NOMO-1 (cell line): Measurements from ENCODE around the gene XKR7.
"Not testable (repeated sequence)": the region's sequence is repeated elsewhere in the genome, so short reads cannot be mapped to it uniquely, and the experiment has no call there.

Source experiments
- DNase-seq, 2 experiments: peaks; one replicate each; lab custom pipeline; 2025; ENCODE audit not compliant: unreplicated experiment in 2 of 2; lab: John Stamatoyannopoulos, UW

The XKR7 gene, protein sequence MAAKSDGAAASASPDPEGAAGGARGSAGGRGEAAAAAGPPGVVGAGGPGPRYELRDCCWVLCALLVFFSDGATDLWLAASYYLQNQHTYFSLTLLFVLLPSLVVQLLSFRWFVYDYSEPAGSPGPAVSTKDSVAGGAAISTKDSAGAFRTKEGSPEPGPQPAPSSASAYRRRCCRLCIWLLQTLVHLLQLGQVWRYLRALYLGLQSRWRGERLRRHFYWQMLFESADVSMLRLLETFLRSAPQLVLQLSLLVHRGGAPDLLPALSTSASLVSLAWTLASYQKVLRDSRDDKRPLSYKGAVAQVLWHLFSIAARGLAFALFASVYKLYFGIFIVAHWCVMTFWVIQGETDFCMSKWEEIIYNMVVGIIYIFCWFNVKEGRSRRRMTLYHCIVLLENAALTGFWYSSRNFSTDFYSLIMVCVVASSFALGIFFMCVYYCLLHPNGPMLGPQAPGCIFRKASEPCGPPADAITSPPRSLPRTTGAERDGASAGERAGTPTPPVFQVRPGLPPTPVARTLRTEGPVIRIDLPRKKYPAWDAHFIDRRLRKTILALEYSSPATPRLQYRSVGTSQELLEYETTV

DNA sequence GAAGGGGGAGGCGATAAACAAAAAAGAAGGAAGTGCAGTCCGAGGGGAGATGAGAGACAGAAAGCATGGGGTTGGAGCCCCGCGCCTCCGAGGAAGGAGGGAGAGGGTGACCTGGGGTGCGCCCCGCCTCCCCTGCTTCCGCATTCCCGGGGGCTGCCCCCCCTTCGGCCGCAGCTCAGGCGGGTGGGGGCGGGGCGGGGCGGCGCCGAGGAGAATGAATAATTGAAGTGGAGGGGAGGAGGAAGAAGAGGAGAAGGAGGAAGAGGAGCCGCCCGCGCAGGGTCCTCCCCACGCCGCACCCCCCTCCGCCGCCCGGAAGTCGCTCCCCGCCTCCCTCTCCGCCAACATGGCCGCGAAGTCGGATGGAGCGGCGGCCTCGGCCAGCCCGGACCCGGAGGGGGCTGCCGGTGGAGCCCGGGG is at the start of gene XKR7:
TSS of gene XKR7 (plus strand) at position 322 of the 420 bp plus-strand sequence. CDS start at position 347, 25 bp downstream.
- peak; percentile 53 to 58 for DNase-seq

DNA sequence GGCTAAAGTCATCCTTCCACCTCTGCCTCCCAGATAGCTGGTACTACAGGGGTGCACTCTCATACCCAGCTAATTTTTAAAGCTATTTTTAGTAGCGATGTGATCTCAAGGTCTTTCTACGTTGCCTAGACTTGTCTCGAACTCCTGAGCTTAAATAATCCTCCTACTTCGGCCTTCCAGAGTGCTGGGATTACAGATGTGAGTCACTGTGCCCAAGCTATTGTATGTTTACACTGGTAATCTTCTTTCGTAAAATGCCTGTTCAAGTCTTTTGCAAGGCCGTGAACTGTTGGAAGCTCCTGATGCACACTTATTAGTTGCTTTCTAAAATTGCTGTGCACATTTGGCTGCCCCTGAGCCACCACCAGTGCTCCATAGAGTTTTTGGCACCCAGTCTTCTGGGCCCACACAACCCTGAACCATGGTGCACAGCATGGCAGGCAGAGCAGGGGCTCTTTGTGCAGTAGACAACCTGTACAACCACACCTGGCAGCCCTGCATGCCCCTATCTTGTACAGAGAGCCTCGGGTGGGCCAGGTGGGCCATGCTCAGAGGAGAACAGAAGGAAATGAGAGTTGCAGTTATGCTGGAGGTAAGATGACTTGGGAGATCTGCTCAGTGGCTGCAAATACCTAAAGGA is 49.4 kb upstream of the XKR7 start:
- DNase-seq, result no peak

DNA sequence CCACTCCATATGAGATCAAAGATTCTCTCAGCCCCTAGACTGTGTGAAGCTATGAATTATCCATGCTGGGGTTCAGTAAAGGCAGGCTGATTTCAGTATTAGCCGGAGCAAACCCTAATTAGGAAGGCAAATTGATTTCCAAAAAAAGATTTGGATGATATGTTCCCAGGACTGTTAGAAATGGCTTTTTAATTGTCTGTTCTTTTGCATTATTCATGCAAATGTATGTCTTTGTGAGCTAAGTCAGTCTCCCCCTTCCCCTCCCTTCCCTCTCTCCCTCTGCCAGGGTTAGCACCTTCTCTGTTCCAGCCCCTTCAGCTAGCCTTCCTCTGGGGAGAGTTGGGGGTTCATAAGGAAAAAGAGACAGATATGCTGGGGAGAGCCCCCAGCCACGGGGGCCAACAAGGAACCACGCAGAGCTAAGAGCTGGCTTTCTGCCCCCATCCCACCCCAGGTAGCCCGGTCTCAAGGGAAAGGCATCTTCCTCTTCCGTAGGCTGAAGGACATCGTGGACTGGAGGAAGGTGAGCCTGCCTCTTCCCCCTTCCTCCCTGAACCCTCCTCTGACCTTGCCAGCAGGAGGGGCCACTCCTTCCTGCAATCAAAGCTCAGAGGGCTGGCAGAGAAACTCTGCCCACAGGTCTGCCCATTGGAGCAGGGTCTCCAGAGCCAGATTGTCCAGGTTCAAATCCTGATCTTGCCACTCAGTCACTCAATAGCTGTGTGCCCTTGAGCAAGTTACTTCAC is 48.4 kb upstream of the XKR7 start:
- DNase-seq, result no peak

DNA sequence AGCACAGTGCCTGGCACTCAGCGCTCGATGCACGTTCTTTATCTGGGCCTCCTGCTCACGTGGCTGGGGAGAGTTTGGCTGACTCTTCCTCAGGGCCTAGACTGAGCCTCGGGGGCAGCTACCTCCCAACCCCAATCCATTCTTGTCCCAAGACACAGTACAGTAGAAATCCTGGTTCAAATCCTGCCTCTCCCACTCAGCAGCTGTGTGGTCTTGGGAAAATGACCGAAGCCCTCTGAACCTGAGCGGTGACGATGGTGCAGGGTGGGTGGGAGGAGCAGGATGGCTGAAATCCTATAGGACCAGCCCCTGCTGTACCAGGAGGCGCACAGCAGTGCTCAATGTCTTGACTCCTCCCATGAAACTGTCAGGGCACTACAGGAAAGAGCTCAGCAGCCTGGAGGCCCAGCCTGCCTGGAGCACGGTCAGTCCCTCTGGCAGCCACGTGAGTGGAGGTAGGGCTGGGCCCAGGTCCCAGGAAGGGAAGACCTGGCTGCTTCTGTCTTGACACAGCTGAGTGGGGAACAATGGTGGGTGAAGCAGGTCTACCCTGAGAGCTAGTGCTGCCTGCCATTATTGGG is 47.6 kb upstream of the XKR7 start:
- no peak for DNase-seq

DNA sequence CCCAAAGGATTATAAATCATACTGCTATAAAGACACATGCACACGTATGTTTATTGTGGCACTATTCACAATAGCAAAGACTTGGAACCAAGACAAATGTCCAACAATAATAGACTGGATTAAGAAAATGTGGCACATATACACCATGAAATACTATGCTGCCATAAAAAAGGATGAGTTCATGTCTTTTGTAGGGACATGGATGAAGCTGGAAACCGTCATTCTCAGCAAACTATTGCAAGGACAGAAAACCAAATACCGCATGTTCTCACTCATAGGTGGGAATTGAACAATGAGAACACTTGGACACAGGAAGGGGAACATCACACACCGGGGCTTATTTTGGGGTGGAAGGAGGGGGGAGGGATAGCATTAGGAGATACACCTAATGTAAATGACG is 46.5 kb upstream of the XKR7 start:
- not testable (repeated sequence) for DNase-seq

DNA sequence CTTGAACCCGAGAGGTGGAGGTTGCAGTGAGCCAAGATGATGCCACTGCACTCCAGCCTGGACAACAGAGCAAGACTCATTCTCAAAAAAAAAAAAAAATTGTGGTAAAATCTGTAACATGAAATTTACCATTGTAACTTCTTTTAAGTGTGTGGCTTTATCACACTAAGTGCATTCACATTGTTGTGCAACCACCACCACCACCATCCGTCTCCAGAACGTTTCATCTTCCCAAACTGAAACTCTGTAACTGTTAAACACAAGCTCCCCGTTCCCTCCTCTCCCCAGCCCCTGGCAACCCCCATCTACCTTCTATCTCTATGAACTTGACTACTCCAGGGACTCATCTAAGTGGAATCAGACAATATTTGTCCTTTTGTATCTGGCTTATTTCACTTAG is 45.8 kb upstream of the XKR7 start:
- DNase-seq, result peak in 1 of 2 experiments; percentile 6

DNA sequence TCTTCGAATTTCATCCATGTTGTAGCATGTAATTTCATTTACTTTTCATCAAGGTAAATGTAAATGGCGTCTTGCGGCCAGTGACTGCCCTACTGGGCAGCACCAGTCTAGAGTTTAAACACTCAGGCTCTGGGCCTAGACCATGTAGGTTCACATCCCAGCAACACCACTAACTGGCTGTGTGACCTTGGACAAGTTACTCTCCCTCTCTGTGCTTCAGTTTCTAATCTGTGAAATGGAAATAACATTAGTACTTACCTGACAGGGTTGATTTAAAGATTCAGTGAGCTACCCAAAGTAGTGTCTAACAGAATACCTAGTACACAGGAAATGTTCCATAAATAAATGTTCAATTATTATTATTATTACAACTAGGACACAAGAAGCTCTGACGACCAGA is 45.4 kb upstream of the XKR7 start:
- no peak for DNase-seq

DNA sequence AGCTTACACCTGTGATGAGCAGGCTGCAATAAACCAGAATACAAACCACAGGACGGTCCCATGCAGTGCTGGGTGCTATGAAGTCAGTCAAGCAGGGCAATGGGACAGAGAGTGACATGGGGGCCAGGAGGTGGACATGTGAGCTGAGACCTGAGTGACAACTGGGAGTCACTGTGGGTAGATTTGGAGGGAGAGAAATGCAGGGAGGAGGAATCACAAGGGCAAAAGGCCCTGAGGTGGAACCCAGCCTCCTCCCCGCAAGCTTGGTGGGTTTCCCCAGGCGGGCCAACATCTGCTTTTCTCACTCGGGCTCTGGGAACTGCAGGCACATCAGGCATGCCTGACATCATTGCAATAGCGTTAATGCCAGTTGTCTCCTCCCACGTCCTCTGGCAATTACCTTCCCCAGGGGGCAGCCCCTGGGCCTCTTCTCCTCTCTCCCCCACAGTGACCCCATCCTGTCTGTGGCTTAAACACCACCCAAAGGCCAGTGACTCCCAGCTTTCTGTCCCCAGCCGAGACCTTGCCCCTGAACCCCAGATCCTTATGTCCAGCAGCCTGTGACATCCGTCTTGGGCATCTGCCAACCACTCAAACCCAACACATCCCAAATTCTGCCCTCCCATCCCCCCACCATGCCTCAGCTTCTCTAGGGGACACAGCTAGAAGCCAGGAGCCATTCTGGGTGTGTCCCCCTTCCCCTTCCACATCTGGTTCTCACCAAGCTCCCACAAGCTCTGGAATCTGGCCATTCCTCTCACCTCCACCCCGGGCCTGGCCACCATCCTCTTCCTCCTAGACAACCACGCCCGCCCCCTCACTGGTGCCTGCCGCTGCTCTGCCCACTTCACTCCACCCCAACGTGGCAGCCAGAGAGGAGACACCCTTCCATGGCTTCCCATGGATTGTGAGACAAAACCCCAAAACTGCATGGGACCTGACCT is 44.3 kb upstream of the XKR7 start:
- DNase-seq, result no peak

DNA sequence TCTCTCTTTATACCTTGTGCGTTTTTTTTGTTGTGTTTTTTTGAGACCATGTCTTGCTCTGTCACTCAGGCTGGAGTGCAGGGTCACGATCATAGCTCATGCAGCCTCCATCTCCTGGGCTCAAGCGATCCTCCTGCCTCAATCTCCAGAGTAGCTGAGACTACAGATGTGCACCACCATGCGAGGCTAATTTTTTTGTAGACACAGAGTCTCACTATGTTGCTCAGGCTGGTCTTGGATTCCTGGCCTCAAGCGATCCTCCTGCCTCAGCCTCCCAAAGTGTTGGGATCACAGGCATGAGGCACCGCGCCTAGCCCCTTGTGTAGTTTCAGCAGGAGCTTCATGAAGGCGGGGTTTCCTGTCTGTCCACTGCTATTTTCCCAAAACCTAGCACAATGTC is 43.4 kb upstream of the XKR7 start:
- no peak for DNase-seq

DNA sequence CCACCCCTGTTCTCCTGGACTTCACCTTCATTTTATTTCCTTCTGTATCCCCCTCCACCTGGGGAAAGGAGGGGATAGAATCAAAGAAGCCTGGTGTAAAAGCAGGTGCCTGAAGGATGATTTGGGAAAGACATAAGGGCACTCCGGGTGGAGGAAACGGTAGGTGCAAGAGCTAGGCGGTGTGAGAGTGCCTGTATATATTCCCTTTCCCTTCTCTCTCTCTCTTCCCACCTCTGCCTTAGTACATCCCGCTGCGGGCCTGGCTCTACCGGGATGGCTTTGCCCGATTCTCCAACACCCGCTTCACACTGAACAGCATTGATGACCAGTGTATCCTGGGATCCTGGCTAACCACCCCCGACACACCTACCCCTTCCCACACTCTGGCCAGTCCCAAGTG is 42.3 kb upstream of the XKR7 start:
- DNase-seq, result no peak

DNA sequence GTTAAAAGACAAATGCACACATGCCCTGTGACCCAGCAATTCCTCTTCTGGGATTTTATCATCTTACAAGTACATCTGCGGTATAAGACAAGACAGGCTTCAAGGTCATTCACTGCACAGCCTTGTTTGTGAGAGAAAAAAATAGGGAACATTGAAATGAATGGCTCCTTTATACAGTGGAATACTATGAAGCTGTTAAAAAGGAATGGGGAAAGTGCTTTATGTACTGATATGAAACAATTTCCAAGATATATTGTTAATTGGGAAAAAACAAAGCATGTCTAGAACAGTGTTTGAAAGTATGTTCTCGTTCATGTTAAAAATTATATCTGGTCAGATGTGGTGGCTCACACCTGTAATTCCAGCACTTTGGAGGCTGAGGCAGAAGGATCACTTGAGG is 41.5 kb upstream of the XKR7 start:
- DNase-seq, result no peak

DNA sequence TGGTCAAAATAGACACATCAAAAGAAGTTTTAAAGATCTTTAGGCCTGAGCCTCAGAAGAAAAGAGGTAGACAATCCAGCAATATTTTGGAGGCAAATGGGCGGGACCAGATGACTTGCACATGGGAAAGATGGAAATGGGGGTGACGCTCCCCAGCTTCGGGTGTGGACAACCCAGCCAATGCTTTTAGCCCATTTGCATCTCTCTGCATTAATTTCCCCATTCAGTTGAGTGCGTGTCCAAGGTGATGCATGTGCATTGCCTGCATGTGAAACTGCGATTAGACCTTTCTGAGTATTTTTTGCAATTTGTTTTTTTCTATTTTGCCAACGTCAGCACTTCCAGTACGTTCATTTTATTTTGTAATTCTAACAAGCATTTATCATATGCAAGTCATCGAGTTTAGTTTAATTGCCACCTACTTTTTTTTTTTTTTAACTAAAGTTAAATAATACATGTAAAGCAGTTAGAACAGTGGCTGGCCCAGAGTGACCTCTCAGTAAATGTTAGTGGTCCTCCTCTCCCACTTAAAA is 40.3 kb upstream of the XKR7 start:
- DNase-seq, result no peak

DNA sequence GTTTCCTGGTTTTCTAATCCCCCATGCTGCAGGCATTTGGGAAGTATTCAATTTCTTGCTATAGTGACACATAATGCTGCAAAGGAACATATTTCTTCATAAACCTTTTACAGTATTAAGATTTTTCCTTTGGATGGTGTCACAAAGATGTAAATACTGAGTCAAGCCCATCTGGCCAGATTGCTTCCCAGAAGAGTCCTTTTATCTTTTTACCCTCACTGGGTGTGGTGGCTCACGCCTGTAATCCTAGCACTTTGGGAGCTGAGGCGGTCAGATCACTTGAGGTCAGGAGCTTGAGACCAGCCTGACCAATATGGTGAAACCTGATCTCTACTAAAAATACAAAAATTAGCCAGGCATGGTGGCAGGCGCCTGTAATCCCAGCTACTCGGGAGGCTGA is 38.3 kb upstream of the XKR7 start:
- DNase-seq, result not testable (repeated sequence)

DNA sequence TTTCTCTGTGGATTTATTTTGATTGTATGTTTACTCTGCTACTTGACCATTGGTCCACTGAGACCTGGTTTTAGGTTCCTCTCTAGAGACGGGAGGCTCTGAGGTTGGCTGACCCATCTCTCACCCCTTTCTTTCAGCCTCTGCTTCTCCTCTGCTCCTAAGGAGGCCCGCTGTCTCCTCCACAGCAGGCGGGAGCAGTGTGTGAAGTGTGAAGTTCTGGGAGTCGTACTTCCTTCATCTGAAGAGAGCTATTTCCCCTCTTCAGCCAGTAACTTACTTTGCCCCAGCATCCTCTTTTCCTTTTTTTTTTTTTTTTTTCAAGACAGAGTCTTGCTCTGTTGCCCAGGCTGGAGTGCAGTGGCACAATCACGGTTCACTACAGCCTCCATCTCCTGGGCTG is 37.2 kb upstream of the XKR7 start:
- no peak for DNase-seq

DNA sequence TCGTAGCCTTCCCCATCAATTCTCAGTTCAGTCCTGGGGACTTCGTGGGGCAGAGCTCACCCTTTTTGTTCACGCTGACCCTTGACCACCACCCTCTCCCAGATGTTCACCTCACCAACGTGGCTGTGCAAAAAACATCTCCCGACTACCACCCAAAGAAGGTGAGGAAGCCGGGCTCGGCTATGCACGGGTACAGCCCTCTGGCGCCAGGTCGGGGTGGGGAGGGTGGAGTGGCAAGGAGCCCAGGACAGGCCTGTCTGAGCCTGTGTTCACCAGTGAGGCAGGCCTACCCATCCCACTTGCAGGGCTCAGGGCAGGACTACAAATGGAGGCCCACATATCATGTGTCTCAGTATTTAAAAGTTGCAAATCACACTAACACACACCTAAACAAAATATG is 34.3 kb upstream of the XKR7 start:
- no peak for DNase-seq

DNA sequence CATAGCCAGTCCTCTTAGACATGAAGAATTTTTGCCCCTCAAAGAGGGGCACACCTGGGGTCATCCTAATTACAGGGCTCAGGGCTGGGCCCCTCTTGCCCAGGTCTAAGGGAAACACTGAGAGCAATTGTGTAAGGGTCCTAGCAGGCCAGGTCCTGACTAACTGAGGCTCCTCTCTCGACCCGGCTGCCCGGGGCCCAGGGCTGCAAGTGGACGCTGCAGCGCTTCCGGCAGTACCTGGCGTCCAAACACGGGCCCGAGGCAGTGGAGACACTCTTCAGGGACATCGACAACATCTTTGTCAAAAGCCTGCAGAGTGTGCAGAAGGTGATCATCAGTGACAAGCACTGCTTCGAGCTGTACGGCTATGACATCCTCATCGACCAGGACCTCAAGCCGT is 33.5 kb upstream of the XKR7 start:
- DNase-seq, result no peak

DNA sequence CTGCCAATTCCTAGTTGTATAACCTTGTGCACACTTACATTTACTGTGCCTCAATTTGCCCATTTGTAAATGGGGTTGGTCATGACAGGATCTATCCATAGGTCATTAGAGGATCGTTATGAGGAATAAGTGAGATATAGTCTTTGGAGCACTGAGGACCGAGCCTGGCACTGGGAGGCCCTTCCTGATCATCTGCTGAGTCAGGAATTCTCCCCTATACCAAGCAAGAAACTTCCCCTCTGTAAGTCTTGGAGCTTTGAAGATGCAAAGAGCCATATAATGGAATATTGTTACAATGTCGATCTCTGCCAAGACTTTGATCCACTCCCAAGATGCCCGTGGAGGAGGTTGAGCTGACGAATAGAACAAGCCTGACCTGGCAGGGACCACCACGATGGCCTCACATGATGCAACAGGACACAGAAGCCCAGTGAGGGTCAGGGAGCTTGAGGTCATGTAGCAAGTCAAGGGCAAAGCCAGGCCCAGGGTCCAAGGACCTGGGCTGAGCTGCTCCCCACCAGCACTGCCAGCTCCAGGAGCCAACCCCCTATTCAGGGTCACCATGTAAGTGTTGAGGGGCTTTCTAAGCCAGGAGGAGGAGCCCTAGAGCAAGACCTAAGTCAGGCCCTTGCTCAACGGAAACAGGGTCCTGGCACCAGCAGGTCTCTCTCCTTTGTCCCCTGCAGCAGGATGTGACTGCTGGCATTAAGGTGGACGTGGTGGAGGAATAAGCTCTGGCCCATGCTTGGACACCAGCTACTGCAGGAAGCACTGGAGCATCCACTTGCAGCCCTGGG is 32.8 kb upstream of the XKR7 start:
- DNase-seq, result no peak

DNA sequence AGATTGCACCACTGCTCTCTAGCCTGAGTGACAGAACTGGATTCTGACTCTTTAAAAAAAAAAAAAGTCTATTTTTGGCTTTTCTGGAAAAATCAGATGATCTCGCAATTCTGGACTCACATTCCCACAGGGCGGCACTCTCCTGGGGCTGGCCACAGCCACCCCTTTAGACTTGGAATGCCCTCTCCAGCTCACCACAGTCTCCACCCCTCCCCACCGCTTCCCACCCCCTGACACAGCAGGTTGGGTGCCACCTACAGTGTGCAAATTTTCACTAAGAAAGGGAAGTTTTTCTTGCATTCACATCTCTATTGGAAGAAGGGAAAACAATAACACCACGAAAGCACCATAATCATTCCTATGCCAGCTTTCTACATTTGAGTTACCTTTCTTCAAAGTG is 31.5 kb upstream of the XKR7 start:
- DNase-seq, result no peak

DNA sequence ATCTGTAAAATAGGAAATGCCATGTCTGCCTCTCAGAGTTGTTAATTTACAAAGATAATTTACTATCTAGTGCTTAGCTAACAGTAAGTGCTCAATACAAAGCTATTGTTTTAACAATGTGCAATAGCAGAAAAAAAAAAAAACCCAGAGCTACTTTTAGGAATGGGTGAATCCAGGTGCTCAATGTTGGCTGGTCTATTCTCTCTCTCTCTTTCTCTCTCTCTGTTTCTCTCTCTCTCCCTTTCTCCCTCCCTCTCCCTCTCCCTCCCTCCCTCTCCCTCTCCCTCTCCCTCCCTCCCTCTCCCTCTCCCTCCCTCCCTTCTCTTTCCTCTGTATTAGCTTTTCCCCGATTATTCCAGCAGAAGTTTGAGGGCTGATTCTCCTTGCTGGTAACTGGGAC is 30.1 kb upstream of the XKR7 start:
- no peak for DNase-seq
